Measurements from ENCODE around the gene ANKS1A.
A peak's percentile ranks its signal among the peaks of the same experiment; 100 is the strongest.
"Not testable (repeated sequence)": the region's sequence is repeated elsewhere in the genome, so short reads cannot be mapped to it uniquely, and the experiment has no call there.

ANKS1A gene

DNA sequence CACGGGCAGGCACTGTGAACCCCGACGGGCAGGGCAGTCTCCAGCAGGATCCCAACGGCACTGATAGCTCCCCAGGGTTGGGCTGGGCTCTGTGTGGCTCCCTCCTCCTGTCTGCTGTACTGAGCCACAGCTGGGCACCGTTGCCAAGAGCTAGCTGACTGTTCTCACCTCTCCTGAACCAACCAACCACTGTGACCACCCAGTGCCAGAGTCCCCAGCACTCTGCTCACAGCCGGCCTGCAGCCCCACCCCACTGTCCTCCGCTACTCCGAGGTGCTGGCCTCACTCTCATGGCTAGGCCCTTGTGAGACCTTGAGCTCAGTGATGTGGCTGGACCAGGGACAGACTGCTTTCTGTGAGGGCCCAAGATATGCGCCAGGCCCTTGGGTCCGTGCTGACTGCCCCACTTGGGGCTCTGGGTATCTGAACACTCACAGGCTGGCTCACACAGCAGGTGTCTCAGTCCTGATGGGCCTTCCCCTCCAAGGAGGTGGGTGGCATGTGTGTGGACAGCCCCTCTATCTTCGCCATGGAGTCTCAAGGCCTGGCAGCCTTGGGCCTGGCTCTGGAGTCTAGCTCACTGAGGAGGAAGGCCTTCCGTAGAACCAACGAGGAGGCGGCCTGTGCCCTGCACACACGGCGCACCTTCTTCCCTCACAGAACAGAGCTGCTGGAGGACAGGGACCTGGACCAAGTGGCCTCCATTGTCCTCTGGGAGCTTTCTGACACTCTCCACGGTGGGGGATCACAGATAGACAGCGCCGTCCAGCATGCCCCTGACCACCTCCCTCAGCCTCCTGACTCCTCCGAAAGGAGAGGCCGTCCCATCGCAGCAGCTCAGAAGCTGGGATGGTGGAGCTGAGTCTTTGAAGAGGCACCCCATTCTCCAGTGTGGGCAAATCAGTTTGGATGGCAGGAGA, 198.6 kb downstream of the ANKS1A start:
- no peak for DNase-seq

DNA sequence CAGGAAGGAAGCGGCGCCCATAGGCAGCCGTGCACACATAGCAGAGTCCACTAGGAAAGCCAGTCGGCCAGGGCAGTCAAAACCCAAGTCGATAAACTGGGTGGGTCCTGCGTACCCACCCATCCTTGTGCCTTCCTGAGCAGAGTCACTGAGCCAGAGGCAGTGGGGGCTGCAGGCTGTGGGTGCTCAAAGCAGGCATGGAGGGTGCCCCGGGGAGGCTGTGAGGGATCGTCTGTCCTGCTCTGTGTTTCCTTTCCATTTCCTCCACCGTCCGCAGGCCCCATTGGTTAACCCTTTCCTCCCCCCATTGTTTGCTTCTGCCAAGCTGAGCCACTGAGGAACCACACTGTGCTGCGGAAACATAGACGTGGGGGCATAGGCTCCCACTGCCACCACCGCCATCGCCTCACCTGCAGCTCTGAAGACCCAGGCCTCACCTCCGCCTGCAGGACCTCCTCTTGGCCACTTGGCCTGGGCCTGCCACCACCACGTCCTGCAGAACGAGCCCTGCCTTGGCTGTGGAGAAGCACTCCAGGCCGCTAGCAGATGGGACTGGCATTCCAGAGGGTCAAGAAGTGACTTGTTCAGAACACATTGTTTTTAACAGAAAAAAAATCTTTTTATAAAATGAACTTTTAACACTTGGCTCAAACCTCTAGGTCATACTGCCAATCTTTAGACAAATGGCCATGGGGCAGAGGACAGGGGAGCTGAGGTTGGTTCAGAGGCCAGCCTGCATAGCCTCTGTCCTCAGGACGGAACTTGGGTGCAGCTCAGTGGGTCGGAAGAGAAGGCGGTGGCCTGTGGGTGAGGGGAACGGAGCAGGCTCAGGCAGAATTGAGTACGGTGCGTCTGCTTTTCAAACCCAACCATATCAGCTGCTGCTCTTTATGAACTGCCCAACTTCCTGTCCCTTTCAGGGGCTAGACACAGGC, 199.5 kb downstream of the ANKS1A start:
- DNase-seq: no peak

DNA sequence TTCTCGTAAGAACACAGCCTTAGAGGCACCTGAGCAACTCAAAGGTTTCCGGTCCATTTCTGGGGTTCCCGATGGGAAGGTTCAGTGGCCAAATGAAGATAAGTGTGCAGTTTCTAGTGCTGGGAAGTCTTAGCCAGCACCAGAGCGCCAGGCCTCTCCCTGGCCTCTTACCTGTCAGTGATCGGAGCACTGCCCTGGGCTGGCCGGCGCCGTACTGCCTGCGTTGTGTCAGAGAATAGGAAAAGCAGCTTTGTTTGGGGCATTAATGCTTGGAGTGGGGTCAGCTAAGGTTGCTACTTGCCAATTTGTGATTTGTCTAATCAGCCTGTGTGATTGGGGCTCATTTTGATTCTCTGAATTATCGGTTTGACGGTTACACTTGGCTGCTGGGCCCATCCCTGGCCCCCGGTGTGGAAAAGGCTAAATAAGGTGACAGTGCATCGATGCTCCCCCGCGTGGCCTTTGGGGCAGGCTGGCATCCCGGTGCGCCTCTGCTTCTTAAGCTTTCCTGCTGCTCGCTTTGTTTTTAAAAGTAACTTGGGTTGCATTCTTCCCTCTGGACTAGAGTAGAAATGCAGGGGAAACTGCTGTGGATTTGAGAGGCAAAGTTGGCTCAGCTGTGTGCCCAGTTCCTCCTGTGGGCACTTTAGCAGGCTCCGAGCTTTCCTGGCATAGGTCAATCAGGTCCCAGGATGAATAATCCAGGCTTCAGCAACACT, 200.3 kb downstream of the ANKS1A start:
- DNase-seq: no peak

DNA sequence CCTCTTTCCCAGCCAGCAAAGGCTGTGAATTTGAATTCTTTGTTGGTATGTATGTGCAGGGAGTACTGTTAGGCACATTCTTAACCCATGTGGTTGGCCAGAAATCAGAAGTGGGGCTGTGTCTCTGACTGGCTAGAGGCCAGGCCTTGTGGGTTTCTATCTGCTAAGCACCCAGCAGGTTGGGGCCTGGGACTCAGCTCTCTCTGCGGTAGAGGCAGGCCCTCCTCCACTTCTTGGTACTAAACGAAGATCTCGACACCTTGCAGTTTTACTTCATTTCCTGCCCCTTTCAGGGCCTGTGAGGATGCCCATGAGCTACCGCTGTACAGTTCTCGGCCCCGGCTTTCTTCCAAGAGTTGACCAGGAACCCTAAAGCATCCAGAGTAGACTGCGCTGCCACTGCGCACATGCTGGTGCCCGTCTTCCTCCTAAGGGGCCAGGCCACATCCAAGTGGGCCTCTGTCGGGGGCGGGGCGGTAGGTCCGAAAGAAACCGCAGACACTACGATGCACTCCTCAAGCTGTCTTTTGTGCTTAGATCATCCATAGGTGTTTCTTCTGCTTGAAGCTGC, 201.0 kb downstream of the ANKS1A start:
- no peak for DNase-seq

DNA sequence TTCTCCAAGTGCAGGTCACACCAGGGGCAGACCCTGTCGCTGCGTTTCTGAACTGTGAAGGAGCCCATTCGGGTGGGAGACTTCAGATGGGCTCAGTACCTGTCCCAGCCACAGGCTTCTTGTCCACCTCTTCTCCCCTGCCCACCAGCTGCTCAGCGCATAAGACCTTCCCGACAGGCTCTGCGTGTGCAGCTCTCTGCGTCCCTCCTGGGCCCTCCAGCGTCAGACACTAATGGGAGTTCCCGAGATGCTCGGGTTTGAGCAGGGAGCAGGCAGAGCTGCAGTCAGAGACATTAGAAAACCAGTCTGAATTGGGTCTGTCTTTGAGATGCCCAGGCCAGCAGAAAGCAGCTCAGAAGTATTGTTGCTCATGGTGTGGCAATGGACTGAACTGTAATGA, 201.7 kb downstream of the ANKS1A start:
- no peak for DNase-seq

DNA sequence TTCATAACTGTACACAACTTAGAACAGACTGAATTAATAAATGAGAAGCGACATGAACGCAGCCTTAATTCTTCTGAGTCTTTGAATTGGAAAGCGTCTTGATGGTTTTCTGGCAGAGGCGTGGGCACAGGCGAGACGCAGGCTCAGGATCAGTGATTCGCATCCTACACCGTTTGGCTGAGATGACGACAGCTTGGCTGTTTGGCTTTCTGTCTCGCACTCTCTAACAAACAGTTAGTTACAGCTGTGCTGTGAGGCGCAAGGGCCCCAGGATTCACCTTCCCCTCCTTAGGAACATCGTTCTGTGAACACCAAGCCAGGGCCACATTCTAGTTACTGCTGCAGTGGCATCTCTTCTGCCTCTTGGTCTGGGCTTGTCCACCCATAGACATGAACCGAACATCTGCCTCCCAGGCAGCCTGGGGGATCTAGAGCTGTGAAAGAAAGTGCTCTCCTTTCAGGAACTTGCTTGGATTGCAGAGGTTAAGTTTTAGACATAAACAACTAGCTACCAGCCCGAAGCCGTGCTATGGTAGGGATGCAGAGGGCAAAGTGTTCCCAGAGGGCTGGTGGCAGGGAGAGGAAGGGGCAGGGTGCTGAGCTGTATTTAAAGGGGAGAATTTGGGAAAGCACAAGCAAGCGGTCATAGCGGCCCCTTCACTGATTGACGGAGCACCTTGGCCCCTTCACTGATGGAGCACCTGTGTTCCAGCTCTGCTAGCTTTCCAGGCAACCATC, 202.5 kb downstream of the ANKS1A start:
- DNase-seq: no peak

DNA sequence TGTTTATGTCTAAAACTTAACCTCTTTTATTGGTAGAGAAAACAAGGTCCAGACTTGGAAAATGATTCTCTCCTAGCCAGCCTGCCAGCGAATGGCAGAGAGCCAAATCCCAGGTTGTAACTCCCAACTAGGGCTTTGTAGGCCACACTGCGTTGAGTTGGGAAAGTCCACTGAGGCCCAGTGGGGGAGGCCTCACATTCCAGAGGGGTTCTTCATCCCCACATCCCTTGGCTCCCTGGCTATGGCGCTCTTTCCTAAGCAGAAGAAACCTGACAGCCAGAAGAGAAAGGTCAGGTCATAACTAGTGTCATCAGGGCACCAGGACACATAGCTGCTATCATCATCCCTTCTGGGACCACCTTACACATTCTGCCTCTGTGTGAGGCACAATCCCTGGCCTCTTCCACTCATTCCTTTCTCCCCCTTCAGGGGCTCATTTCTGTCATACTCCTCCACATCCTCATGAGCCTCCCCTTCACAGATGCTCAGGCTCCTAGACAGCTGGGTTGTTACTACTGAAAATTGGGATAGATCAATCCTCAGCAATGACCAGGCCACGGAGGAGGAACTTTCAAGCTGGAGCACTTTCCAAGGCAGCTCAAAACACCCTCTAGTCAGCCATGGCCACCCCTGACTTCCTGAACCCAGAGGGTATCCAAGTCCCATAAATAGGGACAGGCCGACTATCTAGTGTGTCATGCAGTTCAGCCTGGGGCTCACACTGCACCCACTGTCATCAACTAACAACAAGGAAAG, 203.5 kb downstream of the ANKS1A start:
- DNase-seq: no peak

DNA sequence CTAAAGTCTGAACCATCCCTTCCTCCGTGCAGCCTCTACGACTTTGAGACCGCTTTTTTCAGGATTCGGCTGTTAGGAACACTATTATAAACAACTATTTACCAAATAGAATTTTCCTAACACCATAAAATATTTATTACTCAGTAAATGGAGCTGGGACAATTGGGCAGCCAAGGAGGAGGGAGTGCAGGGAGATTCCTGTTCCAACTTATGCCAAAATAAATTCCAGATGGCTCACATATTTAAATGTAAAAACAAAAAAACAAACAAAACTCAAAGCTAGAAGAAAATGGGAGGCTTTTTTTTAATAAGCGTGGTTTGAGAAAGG, 204.0 kb downstream of the ANKS1A start:
- no peak for DNase-seq

DNA sequence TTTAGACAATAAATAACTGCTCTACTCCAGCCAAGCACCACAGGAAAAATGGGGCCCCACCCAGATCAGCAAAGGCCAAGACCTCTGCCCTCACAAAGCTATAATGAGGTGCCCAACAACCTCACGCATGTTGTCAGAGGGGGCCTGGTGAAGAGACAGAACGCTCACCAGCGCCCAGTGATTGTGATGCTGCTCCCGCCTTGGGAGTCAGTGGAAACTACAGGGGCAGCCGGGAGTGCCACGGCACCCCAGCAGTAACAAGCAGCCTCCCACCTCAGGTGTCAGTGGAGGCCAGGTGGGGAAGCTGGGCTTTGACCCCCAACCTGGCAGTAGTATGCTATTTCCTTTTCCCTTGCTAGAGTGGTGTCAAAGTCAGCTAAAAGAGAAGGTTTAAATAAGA, 204.7 kb downstream of the ANKS1A start:
- DNase-seq: no peak

DNA sequence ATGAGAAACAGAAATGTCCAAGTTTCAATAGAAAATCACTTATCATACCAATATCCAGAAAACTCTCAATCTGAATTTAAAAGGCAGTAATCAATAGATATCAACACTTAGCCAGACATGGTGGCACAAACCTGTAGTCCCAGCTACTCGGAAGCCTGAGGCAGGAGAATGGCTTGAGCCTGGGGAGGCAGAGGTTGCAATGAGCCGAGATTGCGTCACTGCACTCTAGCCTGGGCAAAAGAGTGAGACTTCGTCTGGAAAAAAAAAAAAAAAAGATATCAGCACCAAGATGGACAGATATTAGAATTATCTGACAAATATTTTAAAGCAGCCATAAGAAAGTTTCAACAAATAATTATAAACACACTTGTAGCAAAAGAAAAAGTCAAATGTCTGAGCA, 205.1 kb downstream of the ANKS1A start:
- DNase-seq: no peak

DNA sequence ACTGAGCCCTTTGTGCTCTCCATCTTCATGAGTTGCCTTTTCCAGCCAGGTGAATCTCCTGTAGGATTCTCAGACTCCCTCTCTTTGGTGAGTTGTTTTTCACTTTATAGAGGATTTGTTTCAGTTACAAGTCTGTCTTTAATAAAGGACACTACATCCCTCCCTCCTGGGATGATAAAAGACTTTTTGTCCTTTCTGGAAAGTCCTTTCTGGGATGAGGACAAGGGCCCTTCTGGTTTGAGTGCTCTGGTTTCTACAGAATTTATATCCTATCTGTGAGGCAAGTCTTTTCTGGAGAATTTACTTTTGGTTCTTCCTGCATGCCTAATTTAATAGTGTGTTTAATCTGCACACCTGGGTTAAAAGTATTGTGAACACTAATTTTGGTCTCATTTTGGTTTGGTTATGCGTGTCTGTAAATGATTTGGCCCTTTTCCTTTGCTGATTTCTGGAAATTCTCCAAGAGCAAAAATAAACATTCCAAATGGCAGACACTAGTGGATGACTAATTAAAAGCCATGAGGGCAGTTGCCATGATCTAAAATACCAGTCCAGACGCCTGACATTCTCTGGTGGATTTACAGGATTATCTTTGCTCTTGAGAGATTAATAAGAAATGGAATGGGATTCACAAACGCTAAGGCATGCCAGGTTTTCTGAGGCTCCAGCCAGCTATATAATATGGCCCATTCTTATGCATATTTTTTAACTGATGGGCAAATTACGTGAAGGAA, 207.2 kb downstream of the ANKS1A start:
- DNase-seq: peak; percentile 60

DNA sequence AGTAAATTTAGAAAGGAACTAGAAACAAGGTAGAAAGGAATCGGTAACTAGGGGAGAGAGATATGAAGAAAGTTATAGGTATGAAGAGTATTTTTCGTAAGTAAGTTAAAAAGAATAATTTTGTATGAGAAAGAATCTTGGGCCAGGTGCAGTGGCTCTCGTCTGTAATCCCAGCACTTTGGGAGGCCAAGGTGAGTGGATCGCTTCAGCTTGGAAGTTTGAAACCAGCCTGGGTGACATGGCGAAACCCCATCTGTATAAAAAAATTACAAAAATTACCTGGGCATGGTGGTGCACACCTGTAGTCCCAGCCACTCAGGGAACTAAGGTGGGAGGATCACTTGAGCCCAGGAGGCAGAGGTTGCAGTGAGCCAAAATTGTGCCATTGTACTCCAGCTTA, 210.1 kb downstream of the ANKS1A start:
- no peak for DNase-seq

DNA sequence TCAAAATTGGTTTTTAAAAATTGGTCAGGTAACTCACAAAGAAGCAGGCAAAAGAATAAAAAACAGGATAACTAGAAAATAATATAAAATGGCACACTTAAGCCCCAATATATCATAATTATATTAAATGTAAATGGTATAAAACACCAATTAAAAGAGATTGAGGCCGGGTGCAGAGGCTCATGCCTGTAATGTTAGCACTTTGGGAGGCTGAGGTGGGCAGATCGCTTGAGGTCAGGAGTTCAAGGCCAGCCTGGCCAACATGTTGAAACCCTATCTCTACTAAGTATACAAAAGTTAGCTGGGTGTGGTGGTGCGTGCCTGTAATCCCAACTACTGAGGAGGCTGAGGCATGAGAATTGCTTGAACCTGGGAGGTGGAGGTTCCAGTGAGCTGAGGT, 216.0 kb downstream of the ANKS1A start:
- no peak for DNase-seq

DNA sequence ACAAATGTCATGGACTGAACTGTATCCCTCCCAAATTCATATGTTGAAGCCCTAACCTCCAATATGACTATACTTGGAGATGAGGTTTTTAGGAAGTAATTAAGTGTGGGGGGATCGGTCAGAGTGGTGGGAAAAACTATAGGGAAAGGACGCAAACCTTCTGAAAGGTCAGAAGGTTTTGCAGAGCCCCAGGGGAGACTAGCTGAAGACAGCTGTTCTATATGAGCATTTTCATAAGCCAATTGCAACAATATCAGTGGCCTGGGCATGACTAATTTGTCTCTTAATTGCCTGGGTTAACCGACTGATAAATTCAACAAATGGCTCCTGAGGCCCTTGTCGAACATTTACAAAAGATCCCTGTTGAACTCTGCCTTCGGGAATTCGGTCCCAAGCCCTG, 217.0 kb downstream of the ANKS1A start:
- DNase-seq: not testable (repeated sequence)

DNA sequence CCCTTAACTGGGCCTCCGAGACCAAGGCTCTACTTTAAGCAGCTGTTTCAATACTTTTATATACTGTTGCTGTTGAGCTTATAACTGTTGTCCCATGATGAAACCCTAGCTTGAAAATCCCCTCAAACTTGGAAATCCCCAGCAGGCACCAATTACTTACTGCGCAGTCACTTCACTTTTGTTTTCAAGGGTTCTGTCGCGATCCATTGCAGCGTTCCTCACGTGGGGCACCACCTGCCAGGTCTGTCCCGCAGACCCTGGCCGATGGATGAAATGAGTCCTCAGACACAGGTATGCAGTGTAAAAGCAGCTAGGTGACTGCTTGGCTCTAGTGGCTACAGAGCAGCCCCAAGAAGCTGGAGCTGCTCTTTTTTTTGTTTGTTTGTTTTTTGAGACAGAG, 218.2 kb downstream of the ANKS1A start:
- DNase-seq: not testable (repeated sequence)

DNA sequence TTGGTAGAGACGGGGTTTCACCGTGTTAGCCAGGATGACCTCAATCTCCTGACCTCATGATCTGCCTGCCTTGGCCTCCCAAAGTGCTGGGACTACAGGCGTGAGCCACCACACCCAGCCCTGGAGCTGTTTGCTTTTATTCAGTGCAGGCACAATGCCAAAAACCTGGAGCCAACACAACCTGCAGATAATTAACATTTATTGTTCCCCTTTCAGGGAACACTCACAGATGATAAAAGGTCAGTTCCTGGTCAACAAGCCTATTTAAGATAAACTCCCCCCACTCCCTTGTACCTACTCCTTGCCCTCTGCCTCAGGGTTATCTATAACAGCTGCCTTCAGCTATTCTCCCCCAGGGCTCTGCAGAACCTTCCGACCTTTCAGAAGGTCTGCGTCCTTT, 218.7 kb downstream of the ANKS1A start:
- DNase-seq: not testable (repeated sequence)

DNA sequence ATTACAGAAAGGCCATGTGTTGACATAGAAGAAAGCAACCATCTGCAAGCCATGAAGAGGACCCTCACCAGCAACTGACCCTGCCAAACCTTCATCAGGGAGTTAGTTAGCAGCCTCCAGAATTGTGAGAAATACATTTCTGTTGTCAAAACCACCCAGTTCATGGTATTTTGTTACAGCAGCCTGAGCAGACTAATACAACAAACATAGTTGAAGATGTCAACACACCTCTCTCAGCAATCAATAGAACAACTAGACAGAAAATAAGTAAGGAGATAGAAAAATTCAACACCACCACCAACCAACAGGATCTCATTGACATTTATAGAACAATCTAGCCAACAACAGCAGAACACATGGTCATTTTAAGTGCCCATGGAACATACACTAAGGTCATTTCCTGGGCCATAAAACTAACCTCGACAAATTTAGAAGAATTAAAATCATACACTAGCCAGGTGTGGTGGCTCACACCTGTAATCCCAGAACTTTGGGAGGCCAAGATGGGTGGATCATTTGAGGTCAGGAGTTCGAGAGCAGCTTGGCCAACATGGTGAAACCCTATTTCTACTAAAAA, 219.3 kb downstream of the ANKS1A start:
- DNase-seq: no peak

DNA sequence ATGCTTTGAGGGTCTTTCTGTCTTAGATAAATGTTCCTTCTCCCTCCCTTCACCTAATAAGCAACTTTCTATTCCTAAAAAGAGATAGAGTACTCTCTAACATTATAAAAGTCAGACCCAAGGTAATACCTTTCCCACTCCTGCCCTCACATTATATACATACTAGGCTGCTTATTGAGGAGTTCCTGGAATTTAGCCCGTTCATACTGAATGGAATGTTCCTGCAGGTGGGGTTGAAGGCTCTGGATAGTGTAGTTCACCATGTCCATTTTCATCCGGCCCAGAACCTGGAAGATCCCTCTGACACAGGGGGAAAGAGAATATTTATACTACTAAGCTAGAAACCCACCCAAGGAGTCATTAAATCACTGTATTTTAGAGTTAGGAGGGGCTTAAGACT, 231.7 kb downstream of the ANKS1A start:
- no peak for DNase-seq

DNA sequence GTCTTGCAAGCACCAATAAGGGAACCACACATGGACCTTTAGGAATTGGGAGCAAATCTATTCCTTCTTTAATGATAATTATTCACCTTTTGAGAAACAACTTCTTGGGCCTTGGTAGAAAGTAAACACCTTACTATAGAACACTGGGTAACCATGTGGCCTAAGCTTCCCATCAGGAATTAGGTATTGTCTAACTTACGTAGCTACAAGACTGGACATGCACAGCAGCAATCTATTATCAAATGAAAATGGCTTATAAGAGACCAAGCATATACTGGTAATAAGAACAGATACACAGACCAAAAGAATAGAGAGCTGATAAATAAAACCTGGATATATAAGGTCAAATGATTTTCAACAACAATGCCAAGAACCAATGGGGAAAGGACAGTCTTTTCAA, 235.3 kb downstream of the ANKS1A start:
- no peak for DNase-seq

DNA sequence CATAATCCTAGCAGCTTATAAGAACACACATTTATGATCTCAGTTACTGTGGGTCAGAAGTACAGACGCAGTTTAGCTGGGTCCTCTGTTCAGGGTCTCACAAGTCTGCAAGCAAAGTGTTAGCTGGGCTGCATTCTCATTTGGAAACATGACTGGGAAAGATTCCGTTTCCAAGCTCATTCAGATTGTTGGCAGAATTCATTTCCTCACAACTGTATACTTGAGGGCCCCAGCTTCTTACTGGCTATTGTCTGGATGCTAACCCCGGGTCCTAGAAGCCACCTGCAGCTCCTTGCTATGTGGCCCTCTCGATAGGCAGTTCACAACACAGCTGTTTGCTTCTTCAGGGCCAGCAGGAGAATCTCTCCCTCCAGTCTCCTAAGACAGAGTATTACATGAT, 239.0 kb downstream of the ANKS1A start:
- DNase-seq: no peak
